GM20000 (cell line): ENCODE results near the gene B4GALT4.
"Not testable (repeated sequence)": the region's sequence is repeated elsewhere in the genome, so short reads cannot be mapped to it uniquely, and the experiment has no call there.

Source experiments
- DNase-seq: peaks from one replicate; pipeline ENCODE4 v3.0.0; 2012; ENCODE audit warnings: low spot score
- CTCF ChIP-seq: IDR thresholded peaks from 2 replicates; pipeline ENCODE4 v1.5.1; 2012; ENCODE audit warnings: mild to moderate bottlenecking, control low read depth; ENCODE audit errors: extremely low read depth, missing control alignments

B4GALT4 gene

GRCh38 chr3:119243712-119244111 is 3.0 kb upstream of the B4GALT4 start:
- TF ChIP-seq CTCF: no peak
- DNase-seq: no peak

GRCh38 chr3:119243058-119243529 is 2.4 kb upstream of the B4GALT4 start:
- not testable (repeated sequence) for DNase-seq

GRCh38 chr3:119242387-119243057 is 1.8 kb upstream of the B4GALT4 start:
- DNase-seq: not testable (repeated sequence)

GRCh38 chr3:119240101-119240590 is 532 bp downstream of the B4GALT4 start:
- DNase-seq: no peak

GRCh38 chr3:119239206-119239820 is 1.4 kb downstream of the B4GALT4 start:
- no peak for TF ChIP-seq CTCF
- no peak for DNase-seq

More at GRCh38 chr3:119240101-119240590, 532 bp downstream of the B4GALT4 start:
- TF ChIP-seq CTCF: no peak

- TF ChIP-seq CTCF: no peak
- no peak for DNase-seq
These were observed 2.3 kb downstream of the B4GALT4 start for GRCh38 chr3:119238363-119238762.

- no peak for TF ChIP-seq CTCF
- no peak for DNase-seq
These were observed 3.4 kb downstream of the B4GALT4 start for GRCh38 chr3:119237299-119237698.

GRCh38 chr3:119236756-119237155 is 3.9 kb downstream of the B4GALT4 start:
- no peak for DNase-seq
- TF ChIP-seq CTCF: no peak
